Measurements from ENCODE around the gene RBP3. TPM values are rescaled to one million over a fixed set of nuclear protein-coding genes. Genes with fewer than 3 reads are reported as not detected.

RBP3 gene
- total and polyA plus RNA-seq, 4 donors, result not detected

GRCh38 chr10:47320812-47321211 is 27.4 kb upstream of the RBP3 start:
- H3K27me3 ChIP-seq (ENCODE audit: control insufficient read depth in 4 of 4, insufficient read depth in 4 of 4, low read length in 3 of 4), result no peaks in the 10 kb centered on the region
- no peaks in the 10 kb centered on the region for H3K36me3 ChIP-seq (ENCODE audit: control insufficient read depth in 4 of 4, insufficient read depth in 3 of 4, low read depth in 1 of 4, low read length in 3 of 4)
- no peak for DNase-seq (ENCODE audit: low spot score)
- H3K27ac ChIP-seq (ENCODE audit: low read depth in 1 of 2, low read length in 2 of 2), result peak overlapping the region in 1 of 2 donors; percentile 67
- 74% methylated on average over 6 of the region's 6 CpGs for WGBS
- no peak overlapping the region for H3K9ac ChIP-seq (ENCODE audit: low read depth in 1 of 2, low read length in 2 of 2)
- TF ChIP-seq EGR1 (IDR thresholded peaks at IDR 0.05; ENCODE audit: low read depth in 2 of 2) (no peak), HNF4G (IDR thresholded peaks at IDR 0.05) (no peak)
- no peaks in the 10 kb centered on the region for H3K4me1 ChIP-seq (ENCODE audit: control insufficient read depth in 4 of 4, insufficient read depth in 4 of 4, low read length in 3 of 4)
- no peak overlapping the region for H3K4me3 ChIP-seq (ENCODE audit: low read depth in 1 of 3, low read length in 3 of 3)
- H3K9me3 ChIP-seq (ENCODE audit: control insufficient read depth in 4 of 4, low read length in 3 of 4), result no peaks in the 10 kb centered on the region

- Histone ChIP-seq H3K36me3 (ENCODE audit: control insufficient read depth in 4 of 4, insufficient read depth in 3 of 4, low read depth in 1 of 4, low read length in 3 of 4) (no peaks in the 10 kb centered on the region), H3K9me3 (ENCODE audit: control insufficient read depth in 4 of 4, low read length in 3 of 4) (no peaks in the 10 kb centered on the region), H3K4me3 (ENCODE audit: low read depth in 1 of 3, low read length in 3 of 3) (no peak overlapping the region), H3K27me3 (ENCODE audit: control insufficient read depth in 4 of 4, insufficient read depth in 4 of 4, low read length in 3 of 4) (no peaks in the 10 kb centered on the region), H3K27ac (ENCODE audit: low read depth in 1 of 2, low read length in 2 of 2) (peak overlapping the region; percentile 62 to 67), H3K9ac (ENCODE audit: low read depth in 1 of 2, low read length in 2 of 2) (no peak overlapping the region), H3K4me1 (ENCODE audit: control insufficient read depth in 4 of 4, insufficient read depth in 4 of 4, low read length in 3 of 4) (no peaks in the 10 kb centered on the region)
- DNase-seq (ENCODE audit: low spot score), result no peak
- no peak for TF ChIP-seq ATF3 (IDR thresholded peaks at IDR 0.05)
- no peak for TF ChIP-seq EGR1 (IDR thresholded peaks at IDR 0.05; ENCODE audit: low read depth in 2 of 2)
- TF ChIP-seq NR2F2 (IDR thresholded peaks at IDR 0.05), result no peak
- no peak for TF ChIP-seq RAD21 (IDR thresholded peaks at IDR 0.05)
- no peak for TF ChIP-seq MAX (IDR thresholded peaks at IDR 0.05)
- WGBS, result 74% methylated on average over 8 of the region's 8 CpGs
Measured at GRCh38 chr10:47321521-47322195, 26.5 kb upstream of the RBP3 start.

GRCh38 chr10:47322300-47323061 is 25.7 kb upstream of the RBP3 start, which contains the start of gene GDF2:
Gene GDF2 (plus strand): TSS chr10:47322454. CDS start chr10:47322669, 215 bp downstream.
- peak within 1 kb of the TSS in 2 of 3 donors; percentile 2 to 14 for H3K4me3 ChIP-seq (ENCODE audit: low read depth in 1 of 3, low read length in 3 of 3)
- H3K27me3 ChIP-seq (ENCODE audit: control insufficient read depth in 4 of 4, insufficient read depth in 4 of 4, low read length in 3 of 4), result no peaks in the 10 kb centered on the region
- TF ChIP-seq NR2F2 (IDR thresholded peaks at IDR 0.05), result peak; percentile 49
- peak; percentile 8 for TF ChIP-seq SP1 (IDR thresholded peaks at IDR 0.05)
- no peak for TF ChIP-seq HNF4G (IDR thresholded peaks at IDR 0.05)
- TF ChIP-seq CTCF (IDR thresholded peaks at IDR 0.05; ENCODE audit: low read depth, low read length, missing input control), result no peak
- peak; percentile 64 to 72 for TF ChIP-seq RXRA (IDR thresholded peaks at IDR 0.05)
- H3K27ac ChIP-seq (ENCODE audit: low read depth in 1 of 2, low read length in 2 of 2), result peak within 1 kb of the TSS; percentile 62 to 67
- DNase-seq (ENCODE audit: low spot score), result no peak
- H3K9me3 ChIP-seq (ENCODE audit: control insufficient read depth in 4 of 4, low read length in 3 of 4), result no peaks in the 10 kb centered on the region
- H3K4me1 ChIP-seq (ENCODE audit: control insufficient read depth in 4 of 4, insufficient read depth in 4 of 4, low read length in 3 of 4), result no peaks in the 10 kb centered on the region
- WGBS, result 74% methylated on average over 35 of the region's 35 CpGs
- no peak within 1 kb of the TSS for H3K9ac ChIP-seq (ENCODE audit: low read depth in 1 of 2, low read length in 2 of 2)
- no peaks in the 10 kb centered on the region for H3K36me3 ChIP-seq (ENCODE audit: control insufficient read depth in 4 of 4, insufficient read depth in 3 of 4, low read depth in 1 of 4, low read length in 3 of 4)
